Measurements from ENCODE around the gene FRMD4A.

Gene FRMD4A

GRCh38 chr10:13685885-13686284 is 644.8 kb downstream of the FRMD4A start:
- DNase-seq: no peak

GRCh38 chr10:13684806-13685482 is 645.8 kb downstream of the FRMD4A start:
- no peak for DNase-seq

GRCh38 chr10:13684252-13684791 is 646.4 kb downstream of the FRMD4A start:
- DNase-seq: peak; percentile 31 to 37

GRCh38 chr10:13683017-13683416 is 647.7 kb downstream of the FRMD4A start:
- DNase-seq: no peak

GRCh38 chr10:13681960-13682359 is 648.8 kb downstream of the FRMD4A start:
- no peak for DNase-seq

GRCh38 chr10:13681528-13681927 is 649.2 kb downstream of the FRMD4A start:
- DNase-seq: no peak

- no peak for DNase-seq
Observed at GRCh38 chr10:13681095-13681494, 649.6 kb downstream of the FRMD4A start.

- DNase-seq: no peak
Observed at GRCh38 chr10:13678101-13678843, 652.5 kb downstream of the FRMD4A start.

GRCh38 chr10:13674645-13675588 is 655.8 kb downstream of the FRMD4A start:
- no peak for DNase-seq

- DNase-seq: no peak
Observed at GRCh38 chr10:13673156-13673555, 657.6 kb downstream of the FRMD4A start.

GRCh38 chr10:13672548-13672947 is 658.2 kb downstream of the FRMD4A start:
- DNase-seq: no peak

GRCh38 chr10:13671904-13672303 is 658.8 kb downstream of the FRMD4A start:
- DNase-seq: no peak

- DNase-seq: no peak
Observed at GRCh38 chr10:13670311-13670710, 660.4 kb downstream of the FRMD4A start.

GRCh38 chr10:13669901-13670300 is 660.8 kb downstream of the FRMD4A start:
- no peak for DNase-seq

GRCh38 chr10:13669182-13669855 is 661.4 kb downstream of the FRMD4A start:
- DNase-seq: no peak

GRCh38 chr10:13668126-13668525 is 662.6 kb downstream of the FRMD4A start:
- DNase-seq: peak; percentile 28 to 30

- DNase-seq: no peak
Observed at GRCh38 chr10:13665516-13666262, 665.0 kb downstream of the FRMD4A start.

- DNase-seq: no peak
Observed at GRCh38 chr10:13661256-13661655, 669.5 kb downstream of the FRMD4A start.

- DNase-seq: no peak
Observed at GRCh38 chr10:13660551-13660920, 670.2 kb downstream of the FRMD4A start.

GRCh38 chr10:13659887-13660550 is 670.7 kb downstream of the FRMD4A start:
- peak; percentile 61 for DNase-seq
